ENCODE measurements around the gene TRAPPC3L.

Gene TRAPPC3L

DNA sequence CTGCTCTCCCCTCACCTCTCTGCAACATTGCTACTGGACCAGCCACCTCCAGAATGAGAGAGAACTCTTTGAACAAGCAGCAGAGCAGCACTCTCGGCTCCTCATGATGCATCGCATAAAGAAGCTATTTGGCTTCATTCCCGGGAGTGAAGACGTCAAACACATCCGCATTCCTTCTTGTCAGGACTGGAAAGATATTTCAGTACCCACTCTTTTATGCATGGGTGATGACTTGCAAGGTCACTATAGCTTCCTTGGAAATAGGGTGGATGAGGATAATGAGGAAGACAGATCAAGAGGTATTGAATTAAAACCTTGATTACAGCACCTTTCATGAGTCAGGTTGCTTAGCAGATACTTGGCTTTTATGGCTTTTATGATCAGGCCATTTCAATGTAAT is 12.4 kb upstream of the TRAPPC3L start:
- DNase-seq (ENCODE audit: low spot score), result no peak

DNA sequence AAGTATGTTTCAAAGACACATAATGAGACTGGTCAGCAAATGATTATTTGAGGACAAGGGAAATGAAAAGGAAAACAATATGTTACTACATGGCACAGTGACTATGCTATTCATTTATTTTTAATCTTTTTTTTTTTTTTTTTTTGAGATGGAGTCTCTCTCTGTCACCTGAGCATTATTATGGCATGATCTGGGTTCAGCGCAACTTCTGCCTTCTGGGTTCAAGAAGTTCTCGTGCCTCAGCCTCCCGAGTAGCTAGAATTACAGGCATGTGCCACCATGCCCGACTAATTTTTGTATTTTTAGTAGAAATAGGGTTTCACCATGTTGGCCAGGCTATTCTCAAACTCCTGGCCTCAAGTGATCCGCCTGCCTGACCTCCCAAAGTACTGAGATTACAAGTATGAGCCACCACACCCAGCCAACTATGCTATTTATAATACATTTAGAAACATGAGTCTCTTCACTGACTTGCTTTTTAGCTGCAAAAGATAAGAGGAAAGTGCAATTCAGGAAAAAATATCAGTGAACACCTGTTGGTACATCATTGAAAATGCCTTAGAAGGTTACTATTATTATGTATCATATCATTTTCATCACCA is 11.4 kb upstream of the TRAPPC3L start:
- no peak for DNase-seq (ENCODE audit: low spot score)

DNA sequence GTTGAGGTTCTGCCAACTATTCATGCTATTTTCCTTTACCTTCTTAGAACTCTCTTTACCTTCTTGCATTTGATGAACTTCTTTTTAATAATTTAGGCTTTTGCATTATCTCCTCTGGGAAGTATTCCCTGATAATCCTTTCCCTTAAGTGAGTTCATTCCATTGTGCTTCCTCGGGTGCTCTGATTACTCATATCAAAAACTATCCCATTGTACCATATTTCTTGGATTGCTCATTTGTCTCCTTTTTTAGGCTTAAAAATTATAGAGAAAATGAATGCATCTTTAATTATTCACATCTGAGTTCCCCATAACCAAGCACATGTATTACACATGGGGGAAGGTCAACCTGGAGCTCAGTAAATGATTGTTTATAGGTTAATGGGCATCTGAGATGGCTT is 10.6 kb upstream of the TRAPPC3L start:
- no peak for DNase-seq (ENCODE audit: low spot score)

DNA sequence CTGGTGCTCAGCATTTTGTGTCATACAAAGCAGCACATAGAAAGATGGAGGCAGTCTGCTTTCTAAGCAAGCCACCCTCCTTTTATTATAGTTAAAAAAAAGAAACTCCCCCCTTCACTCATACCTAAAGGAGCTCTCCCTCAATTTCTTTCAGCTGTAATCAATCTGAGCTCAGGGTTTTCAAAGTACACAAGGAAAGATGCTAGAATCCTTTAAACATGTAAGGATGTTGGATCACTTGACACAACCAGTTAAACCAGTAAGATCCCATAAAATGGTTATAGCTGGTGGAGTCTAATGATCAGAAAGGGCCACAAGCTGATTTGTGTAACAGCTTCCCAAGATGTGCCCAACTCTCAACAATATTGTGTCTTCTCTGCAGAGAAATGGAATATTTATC is 8.0 kb upstream of the TRAPPC3L start, which contains the start of gene CALHM4:
Gene CALHM4, plus strand, starts transcription at position 301 of the 400 bp plus-strand sequence. Its CDS starts 43 bp downstream, at position 344.
- DNase-seq (ENCODE audit: low spot score), result no peak

DNA sequence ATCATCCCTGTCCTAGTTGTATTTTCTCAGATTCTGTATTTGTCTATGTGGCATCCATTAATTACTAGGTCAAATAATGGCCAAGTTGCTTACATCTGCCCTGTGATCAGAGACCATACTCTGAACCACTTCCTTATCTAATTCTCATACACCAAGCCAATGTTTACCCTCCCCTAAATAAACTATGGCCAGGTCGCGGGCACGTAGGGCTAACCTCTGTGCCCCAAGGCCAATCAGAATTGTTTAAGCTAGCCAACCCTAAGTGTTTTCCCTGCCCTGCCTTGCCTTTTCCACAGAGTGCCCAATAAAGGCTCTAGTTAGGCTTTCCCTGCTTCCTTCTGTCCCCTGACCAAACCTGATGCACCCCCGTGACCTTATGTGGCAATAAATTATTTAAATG is 5.3 kb upstream of the TRAPPC3L start:
- no peak for DNase-seq (ENCODE audit: low spot score)

DNA sequence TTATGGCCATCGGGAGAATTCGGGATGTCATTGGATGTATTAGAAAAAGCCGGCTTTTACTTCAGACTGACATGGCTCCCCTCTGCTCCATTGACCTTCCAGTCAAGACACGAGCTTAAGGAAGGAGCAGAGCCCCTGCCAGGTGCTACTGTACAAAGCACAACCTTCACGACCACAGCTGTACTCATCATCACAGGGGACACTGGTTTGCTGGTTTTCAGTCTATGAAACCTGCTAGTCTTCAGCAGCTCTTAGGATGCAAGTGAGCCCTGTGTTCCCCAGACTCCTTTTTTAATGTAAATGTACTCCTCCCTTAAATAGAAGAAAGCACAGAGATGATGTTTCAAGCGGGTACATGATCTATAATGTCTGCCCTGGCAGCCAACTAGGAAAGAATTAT is 1.9 kb upstream of the TRAPPC3L start:
- no peak for DNase-seq (ENCODE audit: low spot score)

DNA sequence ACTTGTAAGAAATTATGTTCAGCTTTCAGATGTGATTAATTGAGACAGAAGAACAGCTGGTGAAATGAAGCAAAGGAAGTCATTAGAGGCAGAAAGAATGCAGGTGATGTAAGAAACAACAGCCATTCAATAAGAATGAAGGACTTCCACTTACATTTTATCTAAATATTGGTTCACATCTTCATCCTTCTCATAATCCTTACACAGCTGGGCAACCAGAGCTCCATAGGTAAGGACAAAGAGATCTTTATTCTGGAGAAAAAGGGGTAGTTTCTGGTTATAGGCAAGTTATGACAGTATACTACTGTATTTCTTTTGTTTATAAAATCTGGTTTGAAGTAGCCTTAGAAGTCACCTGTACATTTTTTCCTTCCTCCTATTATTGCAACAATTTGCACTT is 2.3 kb downstream of the TRAPPC3L start:
- no peak for DNase-seq (ENCODE audit: low spot score)

DNA sequence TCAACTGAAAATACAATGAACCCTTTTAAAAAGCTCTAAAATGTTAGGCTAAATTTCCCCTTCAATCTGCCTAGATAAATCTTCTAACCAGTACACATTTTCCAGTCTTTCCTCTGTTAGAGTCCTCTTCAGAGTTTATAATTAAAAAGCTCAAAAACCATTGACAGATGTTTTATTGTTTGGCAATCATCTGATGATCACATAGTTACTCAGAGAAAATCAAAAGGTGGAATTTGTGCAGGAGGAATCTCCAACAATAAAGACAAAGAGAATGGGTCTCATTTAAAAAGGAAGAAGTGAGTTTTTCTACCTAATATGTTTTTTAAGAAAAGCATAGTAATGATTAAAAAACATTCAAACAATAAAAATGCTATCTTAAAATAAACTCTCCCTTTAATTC is 3.1 kb downstream of the TRAPPC3L start:
- no peak for DNase-seq (ENCODE audit: low spot score)

DNA sequence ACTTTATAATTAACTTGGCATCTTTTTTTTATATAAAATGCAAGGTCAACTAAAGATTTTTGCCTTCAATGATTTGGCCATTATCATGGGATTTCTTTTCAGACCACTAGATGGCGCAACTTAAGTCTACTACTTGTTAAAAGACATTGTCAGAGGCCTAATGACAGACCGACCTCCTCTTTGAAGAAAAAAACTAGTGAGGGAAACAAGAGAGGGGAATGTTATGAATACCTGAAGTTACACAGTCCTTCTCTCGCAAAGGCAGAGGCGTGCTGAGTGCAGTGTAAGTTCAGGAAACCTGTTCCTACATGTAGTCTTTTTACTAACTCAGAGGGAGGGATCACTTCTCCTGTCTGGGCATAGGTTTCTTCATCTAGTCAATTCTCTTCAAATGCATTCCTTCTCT is 9.3 kb downstream of the TRAPPC3L start:
- DNase-seq (ENCODE audit: low spot score), result peak; percentile 35

DNA sequence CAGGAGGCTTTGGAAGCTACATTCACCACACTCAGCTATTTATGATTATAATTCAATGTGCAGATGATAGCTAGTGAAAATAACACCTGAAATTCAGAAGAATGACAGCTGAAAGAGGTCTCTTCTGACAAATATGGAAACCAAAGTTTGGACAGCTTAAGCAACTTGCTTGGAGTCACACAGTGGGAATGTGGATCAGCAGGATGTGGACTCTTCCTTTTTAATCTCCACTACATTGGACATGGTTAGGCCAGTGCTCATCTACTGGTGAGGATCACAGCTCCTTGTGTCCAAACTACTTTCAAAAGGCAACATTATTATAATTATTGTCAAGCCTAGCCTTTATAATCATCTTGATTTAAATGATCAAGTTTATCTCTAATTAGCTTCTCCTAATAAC is 10.4 kb downstream of the TRAPPC3L start:
- DNase-seq (ENCODE audit: low spot score), result no peak

DNA sequence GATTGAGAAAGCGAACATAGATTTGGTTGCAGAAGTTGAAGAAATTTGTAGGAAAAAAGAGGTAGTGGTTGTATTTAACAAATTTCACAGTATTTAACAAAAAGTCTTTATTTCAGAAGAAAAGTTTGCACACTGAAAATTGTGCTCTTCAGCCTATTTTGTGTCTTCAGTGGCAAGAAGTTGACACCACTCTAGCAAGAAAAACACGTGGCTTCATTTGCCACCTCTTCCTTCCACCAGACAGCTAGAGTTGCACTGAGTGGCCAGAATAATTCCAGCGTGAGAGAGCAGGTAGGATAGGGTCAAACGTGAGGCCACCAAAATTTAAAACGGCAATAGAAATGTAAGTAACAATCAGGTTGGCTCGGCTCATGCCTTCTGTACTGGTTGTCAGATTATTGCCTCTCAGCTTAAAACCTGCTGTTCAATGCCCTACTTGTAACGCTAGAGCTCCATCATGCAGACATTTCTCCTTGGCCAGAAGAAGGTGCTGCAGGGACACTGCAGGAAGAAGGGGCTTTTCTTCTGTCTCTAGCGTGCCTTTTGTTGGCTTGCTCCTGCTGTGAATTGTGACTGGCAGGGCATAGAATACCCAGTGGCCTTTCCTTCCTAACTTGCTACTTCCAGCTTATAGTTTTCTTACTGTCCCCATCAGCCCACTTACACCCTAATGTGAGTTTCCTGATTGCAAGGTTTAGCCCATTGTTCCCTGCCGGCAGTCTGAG is 12.1 kb downstream of the TRAPPC3L start:
- no peak for DNase-seq (ENCODE audit: low spot score)

DNA sequence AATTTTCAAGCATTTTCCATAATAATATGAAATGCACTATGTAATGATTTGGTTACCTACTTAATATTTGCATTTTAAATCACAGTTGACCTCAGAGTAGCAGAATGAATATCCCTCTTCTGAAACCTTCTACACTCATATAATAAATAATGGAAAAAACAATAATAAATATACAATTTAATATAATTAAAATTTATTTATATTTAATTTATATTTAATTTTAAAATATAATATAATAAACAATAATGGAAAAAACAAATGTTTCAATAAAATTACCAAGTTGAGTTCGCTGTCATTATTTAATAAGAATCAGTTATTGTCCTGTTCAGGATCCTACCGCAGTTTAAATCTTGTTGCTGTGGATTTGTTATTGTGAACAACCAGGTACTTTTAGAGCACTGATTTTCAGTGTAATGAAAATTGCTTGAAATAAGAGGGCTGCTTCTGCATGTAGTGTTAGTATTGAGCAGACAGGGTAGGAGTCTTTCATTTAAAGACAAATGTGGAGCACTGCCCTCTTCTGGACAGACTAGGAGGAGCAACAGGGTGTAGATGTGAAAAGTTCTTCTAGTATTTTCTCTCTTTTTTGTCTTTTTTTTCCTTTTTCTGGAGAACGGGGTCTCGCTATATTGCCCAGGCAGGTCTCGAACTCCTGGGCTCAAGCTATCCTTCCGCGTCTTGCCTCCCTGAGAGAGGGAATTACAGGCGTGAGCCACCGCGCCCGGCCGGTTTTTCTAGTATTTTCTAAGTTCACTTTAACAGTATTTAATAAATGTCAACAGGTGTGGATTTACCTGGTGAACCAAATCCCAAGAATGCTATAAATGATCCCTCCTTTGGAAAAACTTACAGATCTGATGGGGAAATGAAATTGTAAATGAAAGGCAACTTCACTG is 13.6 kb downstream of the TRAPPC3L start:
- DNase-seq (ENCODE audit: low spot score), result peak; percentile 54

DNA sequence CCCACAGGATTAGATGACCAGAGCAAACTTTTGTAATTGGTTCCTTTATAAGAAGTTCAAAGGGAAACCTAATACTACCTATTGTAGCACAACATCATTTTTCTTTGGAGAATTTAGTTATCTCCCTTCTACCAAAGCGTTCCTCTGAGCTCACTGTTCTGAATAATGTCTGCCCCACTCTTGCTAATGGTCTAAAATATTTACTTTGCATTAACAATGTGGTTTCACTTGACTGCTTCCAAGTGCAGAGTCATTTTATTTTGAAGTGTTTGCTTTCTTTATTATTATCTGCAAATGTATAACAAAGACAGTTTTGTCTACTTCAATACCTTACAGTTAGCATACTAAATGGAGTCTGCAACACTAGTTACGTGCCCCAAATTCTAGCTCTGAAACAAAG is 15.0 kb downstream of the TRAPPC3L start:
- no peak for DNase-seq (ENCODE audit: low spot score)

DNA sequence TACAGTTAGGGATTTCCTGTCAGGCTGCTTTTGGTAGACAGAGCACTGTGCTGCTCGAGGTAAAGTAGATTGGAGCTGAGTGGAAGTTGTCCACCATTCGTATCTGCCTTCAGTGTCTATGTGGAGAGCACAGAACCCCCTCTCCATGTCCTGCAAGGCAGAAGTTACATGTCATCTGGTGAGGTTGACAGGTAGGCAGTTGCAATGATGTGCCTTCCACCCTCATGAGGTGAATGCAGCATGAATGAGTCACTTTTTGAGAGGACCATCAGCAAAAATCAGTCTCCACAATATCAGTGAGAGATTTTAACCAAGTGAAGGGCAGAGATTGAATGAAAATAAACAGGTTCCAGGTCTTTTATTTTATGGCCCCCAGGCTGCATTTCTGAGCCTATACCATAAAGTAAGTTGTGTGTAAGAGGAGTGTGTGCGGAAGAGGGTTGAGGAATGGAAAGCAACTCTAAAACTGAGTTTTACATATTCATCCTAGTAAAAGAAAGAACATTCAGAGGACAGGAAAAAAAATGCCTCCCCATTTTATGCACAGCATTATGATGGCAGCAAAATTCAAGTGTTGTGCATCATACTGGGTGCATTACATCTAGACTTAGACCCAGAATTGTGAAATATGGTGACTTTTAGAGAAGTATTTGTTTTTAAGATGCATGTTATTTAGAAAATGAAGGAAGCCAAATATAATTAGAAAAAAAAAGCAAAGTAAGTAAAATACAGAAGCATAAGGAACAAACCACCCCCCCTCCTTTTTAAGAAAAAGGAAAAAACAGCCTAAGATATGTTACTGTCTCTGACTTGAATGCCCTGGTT is 15.8 kb downstream of the TRAPPC3L start:
- DNase-seq (ENCODE audit: low spot score), result no peak

DNA sequence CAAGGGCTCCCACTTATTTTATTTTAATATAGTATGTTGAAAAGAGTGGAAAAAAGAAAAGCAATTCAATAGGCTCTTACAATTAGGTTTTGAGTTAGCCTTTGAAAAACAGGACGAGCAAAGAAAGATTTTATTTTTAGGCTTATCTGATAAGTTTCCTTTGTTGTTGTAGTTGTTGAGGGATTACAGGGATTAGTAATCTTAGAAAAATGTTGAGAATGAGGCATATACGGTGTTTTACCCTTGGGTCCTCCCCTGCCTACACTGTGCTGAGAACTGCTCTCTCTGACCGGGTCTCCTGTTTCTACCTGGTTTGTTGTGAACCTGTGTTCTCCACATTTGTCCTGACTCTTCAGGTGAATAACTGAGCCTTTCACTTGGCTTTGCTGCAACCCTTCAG is 16.7 kb downstream of the TRAPPC3L start:
- no peak for DNase-seq (ENCODE audit: low spot score)

DNA sequence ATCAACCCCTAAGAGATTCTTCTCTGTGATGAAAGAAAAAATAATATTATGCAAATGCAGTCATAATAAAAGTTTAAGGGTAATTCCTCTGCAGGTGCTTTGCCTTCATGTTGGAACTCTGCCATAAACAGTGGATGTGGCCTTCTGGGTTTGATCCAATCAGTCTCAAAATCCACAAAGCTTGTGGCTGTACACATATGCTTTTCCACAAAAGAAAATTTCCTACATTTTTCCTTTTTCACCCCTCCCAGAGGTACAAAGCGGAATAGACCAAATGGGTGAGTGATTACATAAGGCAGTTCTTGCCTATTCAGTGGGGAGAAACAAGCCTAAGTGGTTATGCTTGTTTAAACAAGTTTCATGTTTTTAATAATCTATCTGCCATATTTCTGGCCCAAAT is 17.4 kb downstream of the TRAPPC3L start:
- no peak for DNase-seq (ENCODE audit: low spot score)

DNA sequence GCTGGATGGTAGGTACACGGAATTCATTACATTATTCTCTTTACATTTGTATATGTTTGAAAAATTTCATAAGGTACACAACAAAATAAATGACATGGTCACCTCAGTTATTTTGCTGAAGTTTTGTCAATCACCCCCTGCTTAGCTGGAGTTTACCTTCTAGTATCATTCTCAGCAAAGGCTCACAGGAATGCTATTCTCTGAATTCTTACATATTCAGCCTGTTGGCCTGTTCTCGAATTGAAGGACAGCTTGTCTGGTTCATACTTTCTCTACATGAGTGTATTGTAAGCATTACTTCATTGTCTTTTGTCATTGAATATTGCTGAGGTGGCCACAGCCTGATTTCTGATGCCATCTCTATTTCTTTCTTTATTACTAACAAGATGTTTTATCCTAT is 21.2 kb downstream of the TRAPPC3L start:
- DNase-seq (ENCODE audit: low spot score), result no peak

DNA sequence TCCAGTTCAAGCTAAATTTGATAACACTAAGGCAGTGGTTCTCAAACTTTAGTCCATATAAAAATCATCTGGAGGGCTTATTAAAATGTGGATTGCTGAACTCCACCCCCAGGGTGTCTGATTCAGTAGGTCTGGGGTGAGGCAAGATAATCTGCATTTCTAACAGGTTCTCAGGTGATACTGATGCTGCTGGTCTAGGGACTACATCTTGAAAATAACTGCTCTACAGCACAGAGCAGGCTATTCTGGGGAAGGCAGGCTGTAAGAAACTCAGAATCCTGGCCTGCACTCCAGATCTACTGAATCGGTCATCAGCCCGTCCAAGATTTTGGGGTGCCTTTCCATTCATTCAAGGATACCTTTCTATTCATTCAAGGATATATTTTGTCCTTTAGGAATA is 22.6 kb downstream of the TRAPPC3L start:
- DNase-seq (ENCODE audit: low spot score), result no peak

DNA sequence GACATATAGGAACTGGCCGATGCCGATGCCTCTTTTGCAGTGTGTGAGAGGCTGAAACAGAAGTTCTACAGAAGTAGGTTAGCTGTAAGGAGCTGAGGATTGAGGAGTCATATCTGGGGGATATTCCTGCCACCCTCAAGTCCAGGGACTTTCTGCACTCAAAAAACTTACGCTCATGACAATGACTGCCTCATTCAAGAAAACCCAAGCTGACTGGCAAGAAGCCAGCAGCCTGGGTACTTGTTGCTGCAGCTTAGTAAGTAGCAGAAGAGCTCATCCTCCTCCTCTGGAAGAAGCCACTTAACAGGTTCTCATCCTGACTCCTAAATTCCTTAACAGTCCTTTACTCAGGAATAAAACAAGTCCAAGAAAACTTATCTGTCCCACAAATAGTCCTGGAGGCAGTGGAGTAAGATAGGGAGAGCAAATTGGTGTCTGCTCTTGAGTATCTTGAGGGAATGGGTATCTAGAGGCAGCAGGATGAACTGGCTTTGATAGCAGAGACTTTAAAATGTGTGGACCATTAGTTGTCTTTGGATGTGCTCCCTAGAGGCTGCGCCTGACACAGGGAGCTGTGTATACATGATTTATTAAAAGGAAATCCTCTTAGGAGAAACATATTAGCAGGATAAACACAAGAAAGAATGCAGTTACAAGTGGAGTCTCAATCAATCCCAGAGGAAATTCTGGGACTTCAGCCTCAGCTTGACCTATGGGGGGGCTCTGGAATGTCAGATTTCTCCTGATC is 26.7 kb downstream of the TRAPPC3L start:
- no peak for DNase-seq (ENCODE audit: low spot score)

DNA sequence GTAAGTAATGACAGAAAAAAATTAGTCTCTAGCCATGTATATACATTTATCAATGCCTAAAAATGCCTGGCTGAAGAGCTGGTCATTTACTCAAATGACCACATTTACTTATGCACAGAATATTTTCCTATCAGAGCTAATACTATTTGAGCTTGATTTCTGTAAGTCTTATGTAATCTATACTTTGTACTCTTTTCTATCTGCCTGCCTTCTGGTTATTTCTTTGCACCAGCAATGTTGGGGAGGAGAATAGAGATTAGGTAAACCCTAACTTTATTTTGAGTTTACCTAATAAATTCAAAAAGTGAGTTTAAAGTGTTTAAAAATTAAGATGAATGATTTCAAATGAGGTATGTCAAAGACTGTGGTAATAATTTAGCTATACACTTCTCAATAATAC is 30.3 kb downstream of the TRAPPC3L start:
- DNase-seq (ENCODE audit: low spot score), result no peak

DNA sequence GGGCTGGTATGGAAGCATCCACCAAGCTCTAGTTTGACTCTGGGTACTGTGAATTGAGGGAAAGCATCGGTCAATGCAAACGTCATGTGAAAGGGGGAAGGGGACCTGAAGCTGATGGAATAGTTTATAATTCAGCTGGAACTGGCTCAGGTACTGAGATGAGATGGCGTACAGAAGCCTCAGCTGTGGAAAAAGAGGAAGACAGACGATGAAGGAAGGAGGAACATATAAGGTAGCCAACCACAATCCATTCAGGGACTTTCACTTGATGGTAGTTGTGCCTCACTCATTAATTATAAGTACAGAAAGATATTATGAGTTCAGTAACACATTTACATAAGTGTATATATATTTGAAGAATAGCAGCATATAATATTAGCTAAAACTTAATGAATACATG is 31.4 kb downstream of the TRAPPC3L start:
- DNase-seq (ENCODE audit: low spot score), result no peak
